Stimulated activated CD8-positive, alpha-beta memory T cell treated with anti-CD3 and anti-CD28 coated beads, Interleukin-4, amount 100 ng/mL, for 1 hour (primary cell): ENCODE data around the gene ATF7.
"Not testable (repeated sequence)": the region's sequence is repeated elsewhere in the genome, so short reads cannot be mapped to it uniquely, and the experiment has no call there.

ENCODE experiments used
- DNase-seq, 2 donors: peaks; one replicate each; pipeline ENCODE4 v3.0.0-alpha.2; 2020; ENCODE audit warnings: low read depth in 2 of 2, low spot score in 1 of 2

Gene ATF7

DNA sequence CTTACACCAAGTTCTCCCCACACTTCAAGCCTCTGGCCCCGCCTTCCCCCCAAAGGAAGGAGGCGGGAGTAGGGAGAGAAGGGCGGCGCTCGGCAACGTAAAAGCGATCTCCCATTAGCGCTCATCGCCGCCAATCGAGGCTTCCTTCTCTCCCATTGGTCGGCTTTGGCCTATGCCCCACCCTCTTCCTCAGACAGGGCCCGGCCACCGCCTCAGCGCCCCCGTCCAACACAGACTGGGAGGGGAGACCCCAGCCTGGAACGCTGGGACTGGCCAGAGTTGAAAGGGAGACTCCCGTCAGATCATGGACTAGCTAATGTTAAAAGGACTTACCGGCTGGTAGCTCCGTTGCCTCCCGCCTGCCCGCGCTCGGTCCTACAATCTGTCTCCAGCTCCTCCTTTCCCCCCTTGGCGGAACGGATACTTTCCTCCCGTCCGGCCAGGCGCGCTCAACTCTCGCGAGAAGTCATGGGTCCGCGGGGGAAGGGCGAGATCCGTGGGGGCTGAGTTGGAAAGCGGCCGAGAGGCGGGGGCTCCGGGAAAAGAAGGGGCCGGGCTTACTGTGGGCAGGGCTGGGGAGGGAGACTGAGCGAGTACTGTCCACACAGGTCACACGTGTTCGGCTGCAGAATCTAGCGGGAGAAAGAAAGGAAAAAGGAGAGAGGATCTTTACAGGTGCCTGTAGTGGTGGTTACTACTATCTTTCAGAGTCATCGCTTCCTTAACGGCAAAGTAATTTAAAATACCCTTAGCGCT lies at the start of gene ATF7:
TSS of gene ATF7 (minus strand) at position 437 of the 756 bp plus-strand sequence. CDS start 25,382 bp downstream, outside the sequence.
- DNase-seq = peak; percentile 96 to 98

DNA sequence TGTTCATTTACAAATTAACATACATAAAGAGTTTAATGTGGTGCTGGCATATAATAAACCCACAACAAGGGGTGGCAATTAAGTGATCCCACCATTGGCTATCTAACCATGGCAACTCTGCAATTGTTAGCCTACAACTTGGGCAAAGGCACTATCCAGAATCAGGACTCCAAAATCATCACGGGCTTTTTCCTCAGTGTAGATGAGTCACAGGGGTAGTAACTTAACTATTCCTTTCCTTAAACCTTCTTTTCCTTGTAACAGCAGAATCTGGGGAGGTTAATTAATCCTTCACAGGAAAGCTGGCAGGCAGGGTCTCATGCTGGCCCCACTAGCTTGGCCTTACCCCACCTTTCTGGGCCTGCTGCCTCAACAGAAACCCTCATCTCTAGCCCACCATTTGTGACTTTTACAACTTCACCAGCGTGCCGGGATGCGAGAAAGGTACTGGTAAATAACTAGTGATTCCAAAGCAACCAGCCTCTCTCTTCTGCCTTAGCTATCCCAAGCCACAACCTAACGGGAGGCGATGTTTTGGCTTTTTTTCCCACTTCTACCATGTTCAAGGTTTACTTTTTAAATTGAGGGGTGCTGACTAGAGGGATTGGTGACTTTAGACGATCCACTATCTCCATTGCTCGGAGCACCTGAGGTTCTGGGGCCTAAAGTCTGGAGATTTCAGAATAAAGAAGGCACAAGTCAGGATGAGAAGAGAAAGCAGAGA lies 49.0 kb upstream of the ATF7 start:
- no peak for DNase-seq

DNA sequence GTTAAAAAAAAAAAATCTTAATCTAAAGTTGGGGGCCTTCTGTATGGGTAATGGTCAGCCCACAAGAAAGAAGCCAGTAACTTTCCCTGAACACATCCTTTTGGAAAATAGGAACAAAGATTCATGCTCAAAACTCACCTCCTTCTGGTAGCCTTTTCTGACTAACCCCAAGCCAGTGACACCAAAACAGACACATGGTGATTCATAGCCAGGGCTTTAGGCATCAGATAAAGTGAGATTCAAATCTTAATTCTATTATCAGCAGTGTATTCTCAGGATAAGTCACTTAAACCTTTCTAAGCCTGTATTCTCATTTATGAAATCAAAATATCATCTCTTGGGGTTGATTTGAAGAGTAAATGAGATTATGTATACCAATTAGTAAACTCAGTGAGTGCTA lies 44.8 kb upstream of the ATF7 start:
- DNase-seq = no peak

DNA sequence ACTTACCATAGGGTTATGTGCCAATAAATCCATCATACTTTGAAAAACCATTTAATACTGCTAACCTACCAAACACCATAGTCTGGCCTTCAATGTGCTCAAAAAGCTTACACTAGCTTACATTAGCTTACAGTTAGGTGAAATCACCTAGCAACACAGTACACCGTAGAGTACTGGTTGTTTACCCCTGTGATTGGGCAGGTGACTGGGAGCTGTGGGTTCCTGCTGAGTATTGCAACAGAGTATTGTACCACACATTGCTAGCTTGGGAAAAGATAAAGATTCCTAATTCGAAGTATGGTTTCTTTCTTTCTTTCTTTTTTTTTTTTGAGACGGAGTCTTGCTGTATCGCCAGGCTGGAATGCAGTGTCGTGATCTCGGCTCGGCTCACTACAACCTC lies 44.1 kb upstream of the ATF7 start:
- no peak for DNase-seq

DNA sequence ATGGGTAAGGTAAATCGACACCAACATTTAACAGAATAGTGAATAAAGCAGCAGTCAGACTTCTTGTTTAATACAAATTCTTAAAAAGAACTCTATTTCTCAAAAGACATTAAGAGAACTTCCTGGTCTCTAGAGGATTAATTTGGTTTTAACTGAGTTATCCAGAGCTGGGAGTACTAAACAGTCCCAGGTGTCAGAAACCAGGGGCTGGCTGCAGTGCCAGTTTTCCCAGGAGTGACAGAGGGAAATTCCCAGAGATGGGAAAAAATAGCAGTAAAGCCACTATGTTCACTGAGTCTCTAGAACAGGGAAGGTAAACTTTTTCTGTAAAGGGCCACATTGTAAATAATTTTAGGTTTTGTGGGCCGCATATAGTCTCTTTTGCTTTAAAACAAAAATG lies 40.9 kb upstream of the ATF7 start:
- DNase-seq = no peak

DNA sequence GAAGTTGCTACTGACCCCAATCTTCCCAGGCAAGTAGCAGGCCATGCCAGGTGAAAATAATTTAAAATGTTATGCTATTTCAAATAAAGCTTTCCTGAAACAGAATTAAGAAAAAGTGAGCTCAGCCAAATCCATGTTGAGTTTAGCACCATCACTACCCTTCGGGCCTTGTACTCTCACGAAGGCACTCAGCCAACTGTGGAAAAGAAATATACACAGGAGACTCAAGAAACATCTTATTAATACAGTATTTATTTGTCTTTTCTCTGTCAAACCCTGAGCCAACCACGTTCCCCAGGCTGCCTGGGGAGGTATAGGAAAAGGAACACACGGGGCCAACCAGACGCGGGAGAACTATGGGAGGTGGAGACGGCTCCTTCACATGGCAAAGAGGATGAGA lies 38.8 kb upstream of the ATF7 start:
- no peak for DNase-seq

DNA sequence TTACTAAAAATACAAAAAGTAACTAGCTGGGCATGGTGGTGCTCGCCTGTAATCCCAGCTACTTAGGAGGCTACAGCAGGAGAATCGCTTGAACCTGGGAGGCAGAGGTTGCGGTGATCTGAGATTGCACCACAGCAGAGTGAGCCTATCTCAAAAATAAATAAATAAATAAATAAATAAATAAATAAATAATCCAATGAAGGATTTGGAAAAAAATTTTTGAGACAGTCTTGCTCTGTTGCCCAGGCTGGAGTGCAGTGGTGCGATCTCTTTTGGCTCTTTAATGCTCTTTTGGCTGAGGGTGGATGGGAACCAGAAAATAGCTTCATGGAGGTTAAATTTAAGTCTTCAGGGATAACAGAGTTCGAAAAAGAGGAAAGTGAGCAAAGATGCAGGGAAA lies 38.0 kb upstream of the ATF7 start:
- DNase-seq = no peak

DNA sequence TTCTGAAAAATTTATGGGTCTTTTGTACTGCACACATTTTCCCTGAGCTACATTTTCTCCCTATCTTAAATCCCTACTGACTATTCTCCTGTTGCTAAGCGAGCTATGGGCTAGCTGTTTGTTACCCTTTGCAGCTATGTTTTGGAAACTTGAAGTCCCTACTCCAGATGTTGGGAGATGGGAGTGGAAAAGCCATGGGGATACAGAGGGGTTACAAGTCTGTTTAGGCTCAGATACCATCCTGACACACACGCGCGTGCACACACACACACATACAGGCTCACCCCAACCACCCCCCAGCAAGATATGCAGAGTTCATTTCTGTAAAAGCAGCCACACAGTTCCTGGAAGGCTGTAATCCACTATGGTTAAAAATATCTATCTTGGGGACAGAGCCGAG lies 33.9 kb upstream of the ATF7 start:
- no peak for DNase-seq

DNA sequence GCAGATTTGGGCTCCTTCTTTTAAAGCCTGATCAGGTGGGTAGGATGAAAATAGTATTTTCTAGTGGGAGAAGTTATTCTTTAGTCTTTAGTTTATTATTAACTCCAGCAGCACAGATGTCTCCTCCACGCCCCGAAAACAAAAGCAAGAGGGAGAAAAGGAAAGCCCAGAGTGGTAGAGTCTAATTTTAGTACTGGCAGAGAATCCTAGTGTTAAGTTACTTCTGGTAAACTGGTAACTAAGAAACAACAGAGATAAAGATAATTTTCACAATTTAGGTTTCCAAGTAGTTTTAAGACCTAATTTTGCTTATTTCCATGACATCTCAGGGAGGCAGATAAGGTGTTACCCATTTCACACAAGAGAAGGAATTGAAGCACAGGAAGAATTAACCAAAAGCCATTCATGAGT lies 33.4 kb upstream of the ATF7 start:
- DNase-seq = no peak

DNA sequence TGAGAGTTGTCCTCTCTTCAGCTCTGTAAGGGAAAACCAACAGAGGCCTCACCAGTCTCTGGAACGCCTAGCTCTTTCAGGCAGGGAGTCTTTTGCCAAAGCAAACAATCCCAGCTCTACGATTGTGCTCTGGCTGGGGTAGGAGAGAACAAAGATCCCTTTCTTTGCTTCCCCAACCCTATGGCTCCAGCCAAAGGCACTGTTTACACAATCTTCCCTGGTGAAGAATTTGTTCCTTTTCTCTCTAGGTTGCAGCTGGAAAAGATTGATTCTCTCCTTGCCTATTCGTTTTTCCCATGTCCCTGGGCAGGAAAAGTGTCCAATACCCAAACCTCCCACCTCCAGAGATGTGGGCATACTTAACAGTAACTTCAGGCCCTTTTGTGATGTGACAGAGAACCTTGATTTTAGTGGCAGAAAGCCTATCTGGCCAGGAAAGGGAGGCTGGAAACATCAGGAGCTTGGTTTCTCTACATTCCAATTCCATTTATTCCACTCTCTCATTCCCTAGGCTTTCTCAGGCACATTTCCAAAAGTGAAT lies 32.9 kb upstream of the ATF7 start:
- DNase-seq = no peak

DNA sequence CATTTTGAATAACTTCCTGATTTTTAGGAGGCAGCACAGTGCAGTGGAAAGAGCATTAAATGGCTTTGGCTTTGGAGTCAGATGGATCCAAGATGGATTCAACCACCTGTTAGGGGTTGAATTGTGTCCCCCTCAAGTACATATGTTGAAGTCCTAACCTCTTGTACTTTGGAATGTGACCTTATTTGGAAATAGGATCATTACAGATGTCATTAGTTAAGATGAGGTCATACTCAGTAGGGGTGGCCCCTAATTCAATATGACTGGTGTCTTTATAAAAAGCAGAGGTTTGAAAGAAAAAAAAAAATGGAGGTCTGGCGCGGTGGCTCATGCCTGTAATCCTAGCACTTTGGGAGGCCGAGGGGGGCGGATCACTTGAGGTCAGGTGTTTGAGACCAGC lies 30.9 kb upstream of the ATF7 start:
- no peak for DNase-seq

DNA sequence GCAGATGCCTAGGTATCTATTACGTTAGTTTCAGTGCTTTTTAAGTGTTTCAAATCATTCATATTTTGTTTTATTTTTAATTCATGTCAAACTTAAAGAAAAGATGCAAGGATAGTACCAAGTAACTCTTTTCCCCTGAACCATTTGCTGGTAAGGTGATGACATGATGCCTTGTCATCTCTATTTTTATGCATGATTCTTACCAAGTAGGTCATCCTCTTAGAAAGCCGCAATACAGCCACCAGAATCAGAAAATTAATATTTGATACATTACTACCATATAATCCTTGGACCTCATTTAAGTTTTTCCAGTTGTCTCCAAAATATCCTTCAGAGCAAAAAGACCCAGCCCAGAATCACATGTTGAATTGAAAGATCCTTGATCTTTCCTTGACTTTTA lies 27.4 kb upstream of the ATF7 start:
- no peak for DNase-seq

DNA sequence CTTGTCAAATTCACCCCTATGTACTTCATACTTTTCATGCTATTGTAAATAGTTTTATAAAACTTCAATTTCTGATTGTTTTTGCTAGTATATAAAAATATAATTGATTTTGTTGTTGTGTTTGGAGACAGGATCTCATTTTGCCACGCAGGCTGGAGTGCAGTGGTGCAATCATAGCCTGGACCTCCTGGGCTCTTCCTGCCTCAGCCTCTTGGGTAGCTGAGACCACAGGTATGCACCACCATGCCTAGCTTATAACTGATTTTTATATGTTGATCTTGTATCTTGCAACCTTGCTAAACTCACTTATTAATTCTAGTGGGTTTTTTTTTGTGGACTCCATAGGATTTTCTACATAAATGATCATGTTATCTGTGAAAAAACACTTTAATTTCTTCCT lies 26.2 kb upstream of the ATF7 start:
- DNase-seq = no peak

DNA sequence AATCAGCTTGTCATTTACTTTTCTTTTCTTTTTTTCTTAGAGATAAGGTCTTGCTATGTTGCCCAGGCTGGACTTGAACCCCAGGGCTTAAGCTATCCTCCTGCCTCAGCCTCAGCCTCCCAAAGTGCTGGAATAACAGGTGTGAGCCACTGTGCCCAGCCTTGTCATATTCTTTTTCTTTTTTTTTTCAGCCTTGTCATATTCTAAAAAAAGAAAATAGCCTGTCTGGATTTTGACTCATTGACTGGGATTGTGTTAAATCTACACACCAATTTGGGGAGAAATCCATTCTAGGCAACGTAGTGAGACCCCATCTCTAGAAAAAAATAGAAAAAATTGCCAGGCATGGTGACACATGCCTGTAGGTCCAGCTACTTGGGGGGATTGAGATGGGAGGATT lies 25.6 kb upstream of the ATF7 start:
- DNase-seq = no peak

DNA sequence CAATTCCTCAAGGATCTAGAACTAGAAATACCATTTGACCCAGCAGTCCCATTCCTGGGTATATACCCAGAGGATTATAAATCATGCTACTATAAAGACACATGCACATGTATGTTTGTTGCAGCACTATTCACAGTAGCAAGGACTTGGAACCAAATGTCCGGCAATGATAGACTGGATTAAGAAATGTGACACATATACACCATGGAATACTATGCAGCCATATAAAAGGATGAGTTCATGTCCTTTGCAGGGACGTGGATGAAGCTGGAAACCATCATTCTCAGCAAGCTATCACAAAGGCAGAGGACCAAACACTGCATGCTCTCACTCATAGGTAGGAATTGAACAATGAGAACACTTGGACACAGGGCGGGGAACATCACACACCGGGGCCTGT lies 20.1 kb upstream of the ATF7 start:
- not testable (repeated sequence) for DNase-seq

DNA sequence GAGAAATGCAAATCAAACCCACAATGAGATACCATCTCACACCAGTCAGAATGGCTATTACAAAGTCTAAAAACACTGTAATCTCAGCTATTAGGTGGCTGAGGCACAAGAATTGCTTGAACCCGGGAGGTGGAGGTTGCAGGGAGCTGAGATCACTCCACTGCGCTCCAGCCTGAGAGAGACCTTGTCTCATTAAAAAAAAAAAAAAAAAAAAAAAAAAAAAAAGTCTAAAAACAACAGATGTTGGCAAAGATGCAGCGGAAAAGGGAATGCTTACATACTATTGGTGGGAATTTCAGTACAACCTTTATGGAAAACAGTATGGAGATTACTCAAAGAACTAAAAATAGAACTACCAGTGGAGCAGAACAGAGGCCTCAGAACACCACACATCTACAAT lies 19.0 kb upstream of the ATF7 start:
- no peak for DNase-seq

DNA sequence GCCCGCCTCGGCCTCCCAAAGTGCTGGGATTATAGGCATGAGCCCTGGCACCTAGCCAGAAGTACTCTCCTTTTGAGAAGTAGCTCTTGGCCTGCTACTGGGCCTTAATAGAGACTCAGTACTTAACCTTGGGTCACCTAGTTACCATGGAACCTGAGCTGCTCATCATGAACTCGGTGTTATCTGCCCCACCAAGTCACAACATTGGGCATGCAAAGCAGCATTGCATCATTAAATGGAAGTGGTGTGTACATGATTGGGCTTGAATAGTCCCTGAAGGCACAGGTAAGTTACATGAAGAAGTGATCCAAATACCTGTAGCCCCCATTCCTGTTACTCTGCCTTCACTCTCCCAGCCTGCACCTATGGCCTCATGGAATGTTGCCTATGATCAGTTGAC lies 18.0 kb upstream of the ATF7 start:
- DNase-seq = no peak

DNA sequence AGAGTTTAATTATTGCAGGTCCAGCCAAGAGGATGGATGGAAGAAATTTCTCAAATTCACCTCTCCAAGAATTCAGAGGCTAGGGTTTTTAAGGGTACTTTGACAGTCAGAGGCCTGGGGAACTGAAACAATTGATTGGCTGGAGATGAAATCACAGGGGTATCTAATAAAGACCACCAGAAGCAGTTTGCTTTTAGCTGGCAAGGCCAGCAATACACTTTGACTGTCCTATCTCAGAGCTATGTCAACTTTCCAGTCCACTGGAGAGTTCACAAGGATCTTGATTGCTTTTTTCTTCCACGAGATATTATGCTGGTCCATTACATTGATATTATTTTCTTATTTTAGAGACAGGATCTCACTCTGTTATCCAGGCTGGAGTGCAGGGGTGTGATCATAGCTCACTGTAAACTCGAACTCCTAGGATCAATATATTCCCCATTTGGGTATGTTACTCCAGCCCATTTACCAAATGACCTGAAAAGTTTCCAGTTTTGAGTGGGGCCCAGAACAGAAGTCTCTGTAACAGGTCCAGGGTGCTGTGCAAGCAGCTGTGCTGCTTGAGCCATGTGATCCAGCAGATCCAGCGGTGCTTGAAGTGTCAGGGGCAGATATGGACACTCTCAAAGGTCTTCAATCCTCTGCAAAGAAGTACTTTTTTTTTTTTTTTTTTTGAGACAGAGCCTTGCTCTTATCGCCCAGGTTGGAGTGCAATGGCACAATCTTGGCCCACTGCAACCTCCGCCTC lies 17.2 kb upstream of the ATF7 start:
- DNase-seq = no peak

DNA sequence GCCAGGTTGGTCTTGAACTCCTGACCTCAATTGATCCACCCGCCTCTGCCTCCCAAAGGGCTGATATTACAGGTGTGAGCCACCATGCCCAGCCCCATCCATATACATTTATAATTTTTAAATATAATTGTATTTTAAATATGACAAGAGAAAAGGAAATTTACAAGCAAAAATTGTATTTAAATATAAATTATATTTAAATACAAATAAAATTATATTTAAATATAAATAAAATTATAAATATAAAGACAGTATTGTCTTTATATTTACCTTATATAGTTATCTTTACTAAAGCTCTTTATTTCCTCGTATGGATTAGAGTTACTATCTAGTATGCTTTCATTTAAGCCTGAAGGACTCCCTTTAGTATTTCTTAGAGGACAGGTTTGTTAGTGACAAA lies 11.9 kb upstream of the ATF7 start:
- no peak for DNase-seq

DNA sequence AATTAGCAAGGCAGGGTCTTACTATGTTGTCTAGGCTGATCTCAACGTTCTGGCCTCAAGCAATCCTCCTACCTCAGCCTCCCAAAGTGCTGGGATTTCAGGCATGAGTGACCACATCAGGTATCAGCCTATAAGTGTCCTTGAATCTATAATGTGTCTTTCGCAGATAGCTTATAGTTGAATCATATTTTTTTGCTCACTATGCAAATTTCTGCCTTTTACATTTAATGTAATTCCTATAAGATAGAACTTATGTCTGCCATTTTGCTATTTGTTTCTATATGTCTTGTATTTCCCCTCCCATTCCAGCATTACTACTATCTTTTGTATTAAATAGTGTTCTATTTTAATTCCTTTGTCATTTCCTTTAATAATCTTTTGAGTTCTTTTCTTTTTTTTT lies 10.5 kb upstream of the ATF7 start:
- DNase-seq = no peak

DNA sequence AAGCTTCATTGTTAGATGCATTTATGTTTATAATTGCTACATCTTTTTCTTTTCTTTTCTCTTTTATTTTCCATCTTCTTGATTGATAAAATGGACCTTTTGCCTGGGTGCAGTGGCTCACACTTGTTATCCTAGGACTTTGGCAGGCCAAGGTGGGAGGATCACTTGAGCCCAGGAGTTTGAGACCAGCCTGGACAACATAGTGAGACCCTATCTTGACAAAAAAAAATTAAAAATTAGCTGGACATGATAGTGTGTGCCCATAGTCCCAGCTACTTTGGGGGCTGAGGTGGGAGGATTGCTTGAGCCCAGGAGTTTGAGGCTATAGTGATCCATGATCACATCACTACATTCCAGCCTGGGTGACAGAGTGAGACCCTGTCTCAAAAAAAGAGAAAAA lies 9.5 kb upstream of the ATF7 start:
- not testable (repeated sequence) for DNase-seq

DNA sequence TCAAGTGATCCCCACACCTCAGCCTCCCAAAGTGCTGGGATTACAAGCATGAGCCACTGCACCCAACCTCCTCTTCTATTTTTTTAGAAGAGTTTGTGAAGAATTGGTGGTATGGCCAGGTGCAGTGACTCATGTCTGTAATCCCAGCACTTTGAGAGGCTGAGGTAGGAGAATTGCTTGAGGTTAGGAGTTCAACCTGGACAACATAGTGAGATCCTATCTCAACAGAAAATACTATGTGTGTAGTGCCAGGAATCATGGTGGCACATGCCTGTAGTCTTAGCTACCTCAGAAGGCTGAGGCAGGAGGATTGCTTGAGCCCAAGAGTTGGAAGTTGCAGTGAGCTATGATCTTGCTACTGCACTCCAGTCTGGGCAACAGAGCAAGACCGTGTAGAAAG lies 5.5 kb upstream of the ATF7 start:
- no peak for DNase-seq
